Neutrophil (primary cell): Measurements from ENCODE around the gene DMPK.

ENCODE experiments used
- H3K27ac ChIP-seq: fragments of 200-600 bp; sonication (generic); 2 replicates; pipeline ENCODE4 v1.5.1; 2016; ENCODE audit warnings: mild to moderate bottlenecking, moderate library complexity
- H3K27me3 ChIP-seq: fragments of 200-600 bp; sonication (generic); 2 replicates; pipeline ENCODE4 v1.6.0; 2016; ENCODE audit warnings: mild to moderate bottlenecking
- H3K36me3 ChIP-seq: fragments of 200-600 bp; sonication (generic); 2 replicates; pipeline ENCODE4 v1.5.1; 2017
- H3K4me1 ChIP-seq, 2 experiments: fragments of 200-600 bp in 1 of 2; sonication (generic) in 1 of 2; 1 replicate in 1 of 2; 2 replicates in 1 of 2; pipeline versions ENCODE4 v1.5.1 to v1.6.1; 2013 to 2016; ENCODE audit warnings: low read depth in 1 of 2, low read length in 1 of 2, mild to moderate bottlenecking in 1 of 2, moderate library complexity in 1 of 2; ENCODE audit not compliant: control insufficient read depth in 1 of 2, insufficient read depth in 1 of 2
- H3K4me3 ChIP-seq, 2 experiments: fragments of 200-600 bp in 1 of 2; sonication (generic) in 1 of 2; 1 replicate in 1 of 2; 2 replicates in 1 of 2; pipeline ENCODE4 v1.5.1; 2013 to 2016; ENCODE audit warnings: low read depth in 1 of 2, low read length in 1 of 2, mild to moderate bottlenecking in 1 of 2, moderate library complexity in 1 of 2
- H3K9me3 ChIP-seq: fragments of 200-600 bp; sonication (generic); 2 replicates; pipeline ENCODE4 v1.5.1; 2016
- TF ChIP-seq, protein P1 (sequence below): fragments of 200-600 bp; sonication (generic); IDR thresholded peaks from 2 replicates; pipeline ENCODE4 v1.5.1; 2016; ENCODE audit warnings: antibody characterized with exemption

DMPK gene

DNA sequence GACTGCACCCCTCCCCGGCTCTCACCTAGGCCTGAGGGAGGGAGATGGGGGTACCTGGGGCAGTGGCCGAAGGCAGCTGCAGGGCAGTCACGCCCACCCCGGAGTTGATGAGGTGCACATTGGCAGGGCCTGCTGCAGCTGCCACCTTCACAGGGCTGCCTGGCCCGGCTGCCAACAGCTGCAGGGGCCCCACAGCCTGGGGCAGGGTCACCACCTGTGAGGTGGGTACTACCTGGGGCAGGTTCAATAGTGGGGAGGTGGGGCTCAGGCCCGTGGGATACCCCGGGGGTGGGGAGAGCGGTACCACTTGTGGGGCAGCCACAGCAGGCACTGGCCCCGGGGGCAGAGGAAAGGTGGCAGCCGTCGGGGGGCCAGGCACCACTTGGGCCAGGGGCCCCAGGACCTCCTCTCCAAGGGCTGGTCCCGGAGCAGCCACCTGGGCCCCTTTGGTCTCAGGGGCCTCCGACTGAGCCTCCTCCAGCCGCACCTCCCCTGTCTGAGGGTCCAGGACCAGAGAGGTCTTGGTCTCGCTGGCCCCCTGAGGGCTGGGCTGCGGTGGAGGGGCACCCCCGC is 15.9 kb downstream of the DMPK start:
- TF ChIP-seq, protein P1, sequence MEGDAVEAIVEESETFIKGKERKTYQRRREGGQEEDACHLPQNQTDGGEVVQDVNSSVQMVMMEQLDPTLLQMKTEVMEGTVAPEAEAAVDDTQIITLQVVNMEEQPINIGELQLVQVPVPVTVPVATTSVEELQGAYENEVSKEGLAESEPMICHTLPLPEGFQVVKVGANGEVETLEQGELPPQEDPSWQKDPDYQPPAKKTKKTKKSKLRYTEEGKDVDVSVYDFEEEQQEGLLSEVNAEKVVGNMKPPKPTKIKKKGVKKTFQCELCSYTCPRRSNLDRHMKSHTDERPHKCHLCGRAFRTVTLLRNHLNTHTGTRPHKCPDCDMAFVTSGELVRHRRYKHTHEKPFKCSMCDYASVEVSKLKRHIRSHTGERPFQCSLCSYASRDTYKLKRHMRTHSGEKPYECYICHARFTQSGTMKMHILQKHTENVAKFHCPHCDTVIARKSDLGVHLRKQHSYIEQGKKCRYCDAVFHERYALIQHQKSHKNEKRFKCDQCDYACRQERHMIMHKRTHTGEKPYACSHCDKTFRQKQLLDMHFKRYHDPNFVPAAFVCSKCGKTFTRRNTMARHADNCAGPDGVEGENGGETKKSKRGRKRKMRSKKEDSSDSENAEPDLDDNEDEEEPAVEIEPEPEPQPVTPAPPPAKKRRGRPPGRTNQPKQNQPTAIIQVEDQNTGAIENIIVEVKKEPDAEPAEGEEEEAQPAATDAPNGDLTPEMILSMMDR = no peak
- Histone ChIP-seq H3K9me3 (no peaks in the 10 kb centered on the region), H3K27me3 (peaks cover 100% of the 10 kb centered on the region), H3K4me3 (no peak overlapping the region), H3K27ac (no peak overlapping the region), H3K36me3 (no peaks in the 10 kb centered on the region), H3K4me1 (peaks cover 29 to 34% of the 10 kb centered on the region in 2 experiments)

DNA sequence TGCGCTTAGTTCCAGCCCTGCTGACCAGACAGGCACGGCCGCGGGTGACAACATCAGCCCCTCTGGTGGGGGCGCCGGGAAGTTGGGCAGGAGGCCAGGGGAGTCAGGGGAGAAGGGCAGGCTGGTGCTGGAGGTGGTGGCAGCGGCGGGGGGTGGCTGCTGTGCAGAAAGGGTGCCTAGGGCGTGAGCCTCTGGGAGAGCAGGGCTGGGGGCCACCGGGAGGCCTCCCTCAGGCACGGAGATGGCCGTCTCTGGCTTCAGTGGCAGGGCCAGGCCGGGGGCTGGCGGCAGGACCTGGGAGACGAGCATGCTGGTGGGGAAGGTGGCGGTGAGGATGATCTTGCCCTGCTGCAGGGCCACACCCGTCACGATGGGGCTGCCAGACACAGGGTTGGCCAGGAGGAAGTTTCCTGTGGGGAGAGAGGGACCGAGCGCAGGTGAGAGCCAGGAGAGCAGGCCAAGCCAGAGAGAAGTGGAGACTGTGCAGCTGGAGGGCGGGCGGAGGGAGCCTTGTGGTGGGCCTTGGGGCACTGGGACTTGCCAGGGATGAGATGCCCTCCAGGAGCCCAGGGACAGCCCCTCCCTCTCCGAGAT is 16.5 kb downstream of the DMPK start:
- Histone ChIP-seq H3K4me1 (peaks cover 29 to 34% of the 10 kb centered on the region in 2 experiments), H3K27ac (no peak overlapping the region), H3K9me3 (no peaks in the 10 kb centered on the region), H3K36me3 (no peaks in the 10 kb centered on the region), H3K4me3 (no peak overlapping the region), H3K27me3 (peaks cover 100% of the 10 kb centered on the region)
- TF ChIP-seq, protein P1 = no peak

DNA sequence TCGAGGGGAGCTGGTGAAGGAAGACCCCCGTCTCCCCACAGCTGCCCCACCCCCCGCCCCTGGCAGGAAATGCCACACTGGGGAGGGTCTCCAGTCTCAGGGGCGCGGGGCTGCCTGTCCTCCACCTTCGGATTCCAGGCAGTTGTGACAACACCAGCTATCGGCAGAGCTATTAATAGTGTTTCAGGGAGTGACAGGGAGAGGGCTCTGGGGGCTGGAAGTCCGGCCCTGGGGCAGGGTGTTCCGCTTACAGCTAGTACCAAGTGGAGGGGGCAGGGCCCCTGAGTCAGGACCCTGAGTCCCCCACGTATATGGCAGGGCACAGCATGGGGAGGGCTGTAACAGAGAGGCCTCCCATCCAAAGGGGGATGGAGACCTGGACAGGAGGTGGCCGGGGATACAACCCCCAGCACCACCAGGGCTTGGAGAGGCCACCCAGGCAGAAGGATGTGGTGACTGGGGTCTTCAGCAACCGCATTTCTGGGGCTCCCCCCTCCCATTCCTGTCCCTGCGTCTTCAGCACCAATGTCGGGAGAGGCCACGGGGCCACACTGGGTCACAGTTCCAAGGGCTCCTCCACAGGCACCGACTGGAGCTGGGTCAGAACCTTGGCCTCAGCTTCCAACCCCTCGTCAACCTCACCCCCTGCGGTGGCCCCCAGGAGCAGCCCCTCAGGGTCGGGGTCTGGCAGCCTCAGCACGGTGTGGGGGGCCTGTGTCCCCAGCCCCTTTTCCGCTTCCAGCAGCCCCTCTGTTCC is 17.2 kb downstream of the DMPK start:
- Histone ChIP-seq H3K27ac (no peak overlapping the region), H3K4me1 (peaks cover 23 to 27% of the 10 kb centered on the region in 2 experiments), H3K36me3 (no peaks in the 10 kb centered on the region), H3K27me3 (peaks cover 100% of the 10 kb centered on the region), H3K4me3 (no peak overlapping the region), H3K9me3 (no peaks in the 10 kb centered on the region)
- TF ChIP-seq, protein P1 = no peak

DNA sequence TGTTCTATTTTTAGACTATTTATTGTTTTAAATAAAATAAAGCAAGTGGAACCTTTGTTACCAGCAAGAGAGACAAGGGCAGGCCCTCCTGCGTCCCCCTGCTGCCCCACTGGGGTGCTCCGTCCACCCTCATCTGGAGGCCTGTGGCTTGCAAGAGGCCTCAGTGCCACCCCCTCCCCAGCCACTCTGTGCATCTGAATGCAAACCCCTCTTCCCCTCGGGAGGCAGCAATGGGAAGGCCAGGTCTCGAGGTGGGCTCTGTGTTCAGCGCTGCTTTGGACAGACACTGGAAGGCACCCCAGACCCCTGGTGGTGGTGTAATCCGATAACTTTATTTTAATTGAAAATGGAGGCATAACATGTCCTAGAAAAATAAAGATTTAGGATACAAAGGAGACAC is 17.8 kb downstream of the DMPK start:
- peaks cover 16 to 21% of the 10 kb centered on the region in 2 experiments for H3K4me1 ChIP-seq
- TF ChIP-seq, protein P1 = no peak
- no peak overlapping the region for H3K4me3 ChIP-seq
- H3K27ac ChIP-seq = no peak overlapping the region
- peaks cover 100% of the 10 kb centered on the region for H3K27me3 ChIP-seq
- no peaks in the 10 kb centered on the region for H3K36me3 ChIP-seq
- H3K9me3 ChIP-seq = no peaks in the 10 kb centered on the region

DNA sequence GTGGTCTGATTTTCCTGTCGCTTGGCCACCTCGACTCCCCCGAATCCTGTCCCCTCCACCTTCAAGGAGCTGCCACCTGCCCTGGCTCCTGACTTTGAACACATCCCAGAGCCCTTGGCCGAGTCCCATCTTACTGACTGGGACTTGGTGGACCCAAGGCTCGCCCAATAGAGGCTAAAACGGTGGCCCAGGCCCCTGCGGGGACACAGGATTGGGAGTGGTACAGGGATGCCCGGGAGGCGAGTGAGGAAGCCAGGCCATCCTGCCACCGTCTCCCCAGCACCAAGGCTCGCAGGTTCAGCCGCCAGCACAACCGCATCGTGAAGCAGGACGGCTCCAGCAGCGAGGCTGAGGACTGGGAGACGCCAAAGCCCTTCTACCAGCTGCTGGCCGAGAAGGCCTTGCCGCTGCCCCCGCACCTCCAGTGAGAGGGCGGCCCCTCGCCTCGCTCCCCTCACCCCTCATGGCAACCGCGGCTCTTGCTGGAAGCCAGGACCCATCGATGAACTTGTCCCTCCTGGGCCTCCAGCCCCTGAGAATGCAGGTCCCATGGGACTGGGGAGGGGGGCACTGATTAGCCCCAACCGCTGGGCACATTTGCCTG is 18.5 kb downstream of the DMPK start:
- H3K4me3 ChIP-seq = no peak overlapping the region
- H3K27ac ChIP-seq = no peak overlapping the region
- TF ChIP-seq, protein P1 = no peak
- H3K27me3 ChIP-seq = peaks cover 100% of the 10 kb centered on the region
- H3K4me1 ChIP-seq = peaks cover 9 to 14% of the 10 kb centered on the region in 2 experiments
- H3K36me3 ChIP-seq = no peaks in the 10 kb centered on the region
- no peaks in the 10 kb centered on the region for H3K9me3 ChIP-seq
